HG02763 (cell line): Measurements from ENCODE around the gene PEX14.

ENCODE experiments used
- ATAC-seq: cut with Tn5 transposase; IDR thresholded peaks from one replicate; pipeline ENCODE4 v1.9.1; 2021; ENCODE audit warnings: mild to moderate bottlenecking, moderate library complexity; ENCODE audit not compliant: unreplicated experiment

Gene PEX14

DNA sequence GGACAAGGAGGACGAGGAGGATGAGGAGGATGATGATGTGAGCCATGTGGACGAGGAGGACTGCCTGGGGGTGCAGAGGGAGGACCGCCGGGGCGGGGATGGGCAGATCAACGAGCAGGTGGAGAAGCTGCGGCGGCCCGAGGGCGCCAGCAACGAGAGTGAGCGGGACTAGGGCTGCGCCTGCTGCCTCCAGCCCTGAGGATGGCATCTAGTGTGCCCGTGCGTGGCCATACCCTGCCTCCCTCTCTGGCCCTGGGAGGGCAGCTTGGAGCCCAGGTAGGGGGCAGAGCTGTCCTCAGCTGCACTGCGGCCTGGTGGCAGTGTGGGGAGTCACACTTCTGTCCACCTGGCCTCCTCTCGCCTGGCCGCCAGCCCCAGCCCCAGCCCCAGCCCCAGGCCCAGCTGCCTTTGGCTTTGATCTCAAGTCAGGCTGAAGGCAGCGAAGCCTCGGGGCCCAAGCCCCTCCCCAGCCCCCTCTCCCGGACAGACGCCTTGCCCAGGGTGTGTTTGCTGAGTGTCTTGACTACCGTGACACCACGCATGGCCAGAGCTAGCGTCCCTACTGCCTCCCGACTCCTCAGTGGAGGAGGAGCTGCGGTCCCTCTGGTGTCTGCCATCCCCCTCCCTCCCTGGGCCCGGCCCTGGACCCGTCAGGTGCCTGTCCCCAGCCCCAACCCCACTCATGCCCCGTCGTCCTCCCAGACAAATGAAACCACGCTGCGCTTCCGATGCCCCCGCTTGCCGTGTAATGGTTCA is 155.2 kb downstream of the PEX14 start:
- ATAC-seq, result no peak

DNA sequence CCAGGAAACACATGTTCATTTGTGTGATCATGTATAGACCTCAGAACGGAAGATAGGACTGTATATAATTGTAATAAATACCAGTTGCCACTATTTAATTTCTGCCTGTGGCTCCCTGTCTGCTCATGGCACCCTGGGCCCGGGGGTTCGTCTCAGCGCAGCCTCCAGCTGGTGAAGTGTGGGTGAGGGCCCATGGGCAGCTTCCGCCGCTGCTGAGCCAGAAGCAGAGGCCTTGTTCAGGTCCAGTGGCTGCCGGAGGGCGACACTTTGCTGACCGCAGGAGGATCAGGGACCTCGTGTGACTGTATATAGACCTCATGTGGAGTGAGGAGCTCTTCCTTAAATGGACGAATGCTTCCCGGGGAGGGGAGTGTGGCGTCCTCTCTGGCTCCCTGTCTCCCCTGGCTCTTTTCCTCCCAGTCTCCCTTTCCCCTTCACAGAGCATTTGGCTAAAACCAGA is 155.9 kb downstream of the PEX14 start:
- ATAC-seq, result no peak

DNA sequence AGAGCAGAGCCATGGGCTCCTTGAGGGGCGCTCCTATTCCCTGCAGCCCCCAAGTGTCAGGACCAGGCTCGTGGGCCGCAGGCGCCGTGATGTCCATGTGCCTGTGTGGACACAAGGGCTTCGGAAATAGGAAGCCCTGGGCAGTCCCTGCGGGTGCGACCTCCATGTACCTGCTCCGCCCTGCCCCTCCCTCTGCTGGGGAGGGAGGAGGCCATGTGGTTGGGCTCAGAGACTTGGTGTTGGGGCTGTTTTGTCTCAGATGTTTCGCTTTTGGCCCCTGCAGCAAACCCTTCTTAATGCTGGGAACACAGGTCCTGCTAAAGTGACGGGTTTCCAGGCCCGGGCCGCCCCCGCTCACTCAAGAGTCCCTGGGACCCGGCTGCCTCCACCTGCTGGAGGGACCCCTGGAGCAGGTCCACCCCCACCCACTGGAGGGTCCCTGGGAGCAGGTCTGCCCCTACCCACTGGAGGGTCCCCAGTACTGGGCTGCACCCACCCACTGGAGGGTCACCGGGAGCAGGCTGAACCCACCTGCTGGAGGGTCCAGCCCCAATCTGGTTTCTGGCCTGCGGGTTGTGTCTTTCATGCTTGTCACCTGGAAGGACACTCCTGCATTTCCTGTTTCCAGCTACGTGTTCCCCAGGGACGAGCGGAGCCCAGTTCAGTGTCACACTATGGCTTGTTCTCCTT is 156.5 kb downstream of the PEX14 start:
- no peak for ATAC-seq

DNA sequence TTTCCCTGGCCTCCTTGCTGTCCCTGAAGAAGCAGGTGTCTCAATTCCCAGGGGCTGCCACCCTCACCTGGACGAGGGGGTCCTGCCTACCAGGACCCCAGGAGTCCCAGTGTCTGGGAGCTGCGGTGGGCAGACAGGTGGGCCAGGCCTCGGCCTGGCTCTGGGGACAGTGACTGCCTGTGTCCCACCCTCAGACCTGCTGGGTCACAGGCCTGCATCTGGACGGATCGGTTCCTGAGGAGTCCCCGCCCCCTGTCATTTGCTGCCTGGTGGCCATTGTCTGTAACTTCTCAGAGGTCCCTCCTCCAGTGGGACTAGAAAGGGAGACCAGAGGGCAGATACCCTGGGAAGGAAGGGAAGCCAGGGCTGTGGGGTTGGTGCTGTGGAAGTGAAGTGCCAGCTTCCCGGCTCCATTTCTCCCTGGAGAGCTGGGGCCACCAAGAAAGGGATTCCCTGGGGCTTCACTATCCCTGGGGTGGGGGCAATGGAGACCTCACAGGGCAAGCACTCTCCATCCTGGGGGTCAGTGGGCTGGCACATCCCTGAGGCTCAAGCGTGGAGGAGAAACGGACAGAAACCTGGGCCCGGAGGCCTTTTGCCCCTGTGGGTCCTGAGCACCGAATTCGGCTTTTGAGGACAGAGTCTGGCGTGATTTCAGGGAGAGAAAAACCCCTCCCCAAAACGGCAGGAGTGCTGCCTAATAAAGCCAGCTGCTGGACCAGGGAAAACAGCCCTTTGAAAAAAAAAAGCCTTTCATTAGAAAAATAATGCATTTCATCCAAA is 157.3 kb downstream of the PEX14 start:
- no peak for ATAC-seq

DNA sequence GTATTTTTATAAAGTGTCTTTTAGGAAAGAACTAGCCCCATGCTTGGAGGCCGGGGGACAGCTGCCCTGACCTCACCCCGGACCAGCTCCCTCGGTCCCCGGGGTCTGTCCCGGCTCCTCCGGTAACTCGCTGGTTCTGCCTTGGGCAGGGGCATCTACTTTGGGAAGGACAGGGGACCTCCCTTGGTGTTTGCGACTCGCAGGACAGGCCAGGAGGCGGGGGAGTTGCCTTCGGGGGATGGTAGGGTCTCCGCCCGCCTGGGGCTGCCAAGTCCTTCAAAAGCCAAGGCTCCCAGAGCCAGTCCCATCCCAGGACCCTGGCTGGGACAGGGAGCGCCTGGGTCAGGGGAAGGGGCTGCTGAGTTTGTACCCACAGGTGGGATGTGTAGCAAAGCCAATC is 157.9 kb downstream of the PEX14 start:
- no peak for ATAC-seq

DNA sequence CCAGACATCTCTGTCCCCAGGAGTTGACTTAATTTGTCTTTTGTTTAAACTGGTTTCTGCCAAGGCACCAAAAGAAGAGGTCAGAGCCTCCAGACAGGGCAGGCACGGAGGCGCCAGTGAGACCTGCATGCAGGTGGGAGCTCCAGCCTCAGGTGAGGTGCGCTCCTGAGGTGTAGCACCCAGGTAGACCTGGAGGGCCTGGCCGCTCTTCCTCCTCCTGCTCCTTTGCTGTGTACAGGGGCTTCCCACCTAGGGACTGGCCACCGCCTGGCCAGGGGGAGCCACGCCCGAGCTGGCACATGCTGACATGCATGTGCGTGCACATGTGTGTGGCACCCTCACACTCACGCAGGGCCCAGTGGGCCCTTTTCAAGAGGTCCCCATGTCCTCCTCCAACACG is 158.7 kb downstream of the PEX14 start:
- ATAC-seq, result no peak

DNA sequence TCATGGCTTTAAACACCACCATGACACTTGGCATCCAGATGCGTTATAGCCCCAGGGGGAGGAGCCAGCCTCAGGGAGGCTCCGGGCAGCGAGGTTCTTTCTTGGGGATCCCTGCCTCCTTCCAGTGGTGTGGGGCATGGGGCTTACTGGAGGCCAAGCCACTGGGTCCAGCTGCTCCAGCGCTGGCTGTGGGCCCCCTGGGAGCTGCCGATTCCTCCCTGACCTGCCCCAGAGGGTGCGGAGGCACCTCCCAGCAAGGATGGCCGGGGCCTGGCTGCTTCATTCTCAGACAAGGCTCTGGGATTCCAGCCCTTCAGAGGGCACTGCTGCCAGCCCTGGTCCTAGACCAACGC is 159.3 kb downstream of the PEX14 start:
- ATAC-seq, result no peak

DNA sequence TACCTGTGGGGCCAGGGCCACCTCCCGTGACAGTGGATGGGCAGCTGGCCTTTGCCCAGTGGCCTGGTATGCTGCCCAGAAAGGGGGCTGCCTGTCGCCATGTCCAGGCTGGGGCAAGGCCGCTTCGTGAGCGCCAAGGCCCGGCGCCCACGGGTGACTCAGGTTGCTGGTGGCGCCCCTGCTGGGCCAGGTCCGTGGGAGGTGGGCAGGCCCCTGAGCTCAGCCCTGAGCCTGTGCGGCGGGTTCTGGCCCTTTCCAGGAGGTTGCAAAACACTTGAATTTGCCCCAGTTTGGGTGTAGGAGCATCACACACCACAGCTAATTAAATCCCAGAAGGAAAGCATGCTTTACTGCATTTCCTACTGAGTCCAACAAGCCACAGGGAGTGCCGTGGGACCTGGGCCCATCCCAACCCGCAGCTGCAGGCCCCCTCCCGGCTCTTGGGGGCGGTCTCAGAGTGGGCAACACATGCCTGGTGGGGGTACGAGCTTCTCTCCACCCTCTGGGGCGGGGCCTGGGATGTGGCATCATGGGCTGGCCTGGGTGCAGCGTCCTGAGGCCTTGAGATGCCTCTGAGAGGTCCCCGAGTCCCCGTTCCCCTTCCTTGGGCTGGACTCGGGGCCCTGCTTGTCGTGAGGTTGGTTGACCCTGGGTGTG is 159.8 kb downstream of the PEX14 start:
- no peak for ATAC-seq

DNA sequence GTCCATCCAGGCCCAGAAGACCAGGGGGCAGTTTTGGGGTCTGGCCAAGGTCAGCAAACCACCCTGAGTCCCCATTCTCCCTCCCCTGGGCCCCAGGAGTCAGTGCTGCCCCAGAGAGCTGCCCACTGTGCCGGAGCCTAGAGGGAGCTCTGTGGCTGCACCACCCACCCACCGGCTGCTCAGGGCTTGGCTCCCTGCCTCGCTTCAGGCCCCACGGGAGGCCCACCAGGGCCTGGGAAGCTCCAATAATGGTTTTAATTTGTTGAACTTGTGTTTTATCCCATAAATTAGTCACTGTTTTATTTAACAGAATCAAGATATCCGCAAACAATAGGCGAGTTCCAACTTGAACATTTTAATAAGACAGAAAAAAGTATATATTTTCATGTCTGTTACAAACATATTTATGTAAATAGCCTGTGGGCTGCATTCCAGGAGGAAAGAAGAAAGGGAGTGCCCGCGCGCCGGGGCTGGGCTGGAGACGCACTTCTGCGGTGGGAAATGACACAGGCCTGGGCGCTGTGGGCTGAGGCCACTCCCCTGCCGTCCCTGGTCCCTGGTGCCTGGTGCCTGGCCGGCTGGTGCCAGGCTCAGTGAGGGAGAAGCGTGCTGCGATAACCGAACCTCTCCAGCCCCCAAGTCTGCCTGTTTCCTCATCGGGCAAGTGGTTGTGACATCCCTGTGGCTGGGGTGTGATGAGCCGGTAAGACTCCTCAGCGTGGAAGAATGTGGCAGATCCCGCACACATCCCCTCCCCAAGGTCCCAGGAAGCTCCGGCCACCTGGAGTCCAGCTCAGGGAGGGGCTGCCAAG is 160.5 kb downstream of the PEX14 start:
- ATAC-seq, result no peak

DNA sequence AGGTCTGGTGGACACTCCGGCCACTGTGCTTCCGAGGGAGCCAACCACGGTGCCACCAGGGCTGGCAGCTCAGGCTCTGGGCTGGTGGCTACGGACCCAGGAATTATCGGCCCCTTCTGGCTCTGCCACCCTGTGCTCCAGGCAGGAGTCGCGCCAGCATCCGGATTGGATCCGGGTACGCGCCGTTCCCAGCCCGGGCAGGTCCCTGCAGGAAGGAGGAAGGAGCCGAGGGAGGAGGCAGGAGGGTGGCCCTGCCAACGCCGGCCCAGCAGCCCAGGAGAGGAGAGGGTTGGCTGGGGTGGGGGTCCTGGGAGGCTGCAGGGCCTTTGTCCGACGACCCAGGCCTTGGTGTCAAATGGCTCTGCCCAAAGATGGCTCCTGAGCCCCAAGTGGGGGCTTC is 161.2 kb downstream of the PEX14 start:
- ATAC-seq, result no peak

DNA sequence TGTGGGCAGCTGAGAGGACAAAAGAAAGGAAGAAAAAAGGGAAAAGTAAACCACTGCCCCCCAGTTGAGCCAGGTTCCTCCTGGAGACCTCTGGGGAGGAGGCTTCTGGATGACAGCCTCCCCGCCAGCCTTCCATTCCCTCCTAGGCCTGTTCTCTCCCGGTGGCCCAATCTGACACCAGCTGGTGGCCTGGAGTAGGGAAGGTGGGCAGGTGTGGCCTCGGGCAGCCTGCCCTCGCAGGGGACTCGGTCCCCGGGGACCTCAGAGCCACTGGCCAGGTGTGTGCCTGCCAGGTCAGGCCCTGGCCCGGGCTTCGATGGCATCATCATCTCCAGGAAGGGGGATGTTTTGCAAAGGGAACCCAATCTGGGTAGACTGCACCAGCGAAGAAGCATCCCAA is 162.7 kb downstream of the PEX14 start:
- ATAC-seq, result no peak

DNA sequence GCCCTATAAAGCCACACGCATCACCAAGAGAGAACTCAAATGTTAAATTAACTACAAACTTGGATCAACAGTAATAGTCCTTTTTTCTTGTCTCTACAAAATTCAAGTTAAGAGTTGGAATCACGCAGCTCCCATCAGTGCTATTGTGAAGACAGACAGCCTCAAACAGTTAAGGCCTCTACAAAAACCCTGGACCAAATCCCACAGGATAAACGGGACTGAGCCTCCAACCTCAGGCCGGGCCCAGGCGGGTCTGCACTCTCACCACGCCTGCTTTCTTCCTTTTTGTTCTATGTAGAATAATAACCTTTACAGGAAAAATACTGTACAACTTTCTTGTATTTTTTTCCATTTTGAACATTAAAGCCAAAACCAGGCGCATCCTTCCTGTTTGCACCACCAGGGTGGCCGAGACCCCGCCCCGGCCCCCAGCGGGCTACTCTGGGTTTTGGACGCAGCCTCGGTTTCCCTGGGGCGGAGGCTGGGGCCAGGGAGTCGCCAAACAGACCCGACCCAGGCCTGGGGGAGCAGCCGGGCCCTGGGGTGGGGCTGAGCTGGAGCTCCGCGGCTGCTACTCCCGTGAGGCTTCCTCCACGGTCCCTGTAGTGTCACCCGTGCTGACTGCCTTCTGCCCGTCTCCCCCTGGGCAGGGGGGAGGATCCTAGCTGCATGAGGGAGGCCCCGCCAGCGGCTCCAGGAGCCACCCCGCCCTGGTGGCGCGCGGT is 163.2 kb downstream of the PEX14 start:
- no peak for ATAC-seq

DNA sequence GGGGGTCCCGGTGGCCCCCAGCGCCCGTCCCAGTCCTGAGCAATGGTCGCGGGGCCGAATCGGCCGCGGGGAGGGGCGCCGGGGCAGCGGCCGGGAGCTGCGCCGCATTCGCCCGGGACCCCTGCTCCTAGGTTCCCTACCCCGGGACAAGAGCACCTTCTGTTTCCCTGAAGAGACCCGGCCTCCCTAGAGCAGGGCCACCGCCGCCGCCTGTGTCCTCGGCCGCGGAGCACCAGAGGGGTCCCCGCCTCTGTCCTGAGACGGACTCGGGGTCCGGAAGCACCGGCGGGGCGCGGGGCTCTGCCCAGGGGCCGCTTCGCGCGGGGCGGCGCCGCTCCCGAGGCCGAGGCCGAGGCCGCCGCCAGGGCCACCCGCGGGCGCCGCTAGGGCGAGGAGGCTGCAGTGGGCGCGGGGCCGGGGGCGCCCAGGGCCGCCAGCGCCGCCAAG is 163.8 kb downstream of the PEX14 start:
- no peak for ATAC-seq

DNA sequence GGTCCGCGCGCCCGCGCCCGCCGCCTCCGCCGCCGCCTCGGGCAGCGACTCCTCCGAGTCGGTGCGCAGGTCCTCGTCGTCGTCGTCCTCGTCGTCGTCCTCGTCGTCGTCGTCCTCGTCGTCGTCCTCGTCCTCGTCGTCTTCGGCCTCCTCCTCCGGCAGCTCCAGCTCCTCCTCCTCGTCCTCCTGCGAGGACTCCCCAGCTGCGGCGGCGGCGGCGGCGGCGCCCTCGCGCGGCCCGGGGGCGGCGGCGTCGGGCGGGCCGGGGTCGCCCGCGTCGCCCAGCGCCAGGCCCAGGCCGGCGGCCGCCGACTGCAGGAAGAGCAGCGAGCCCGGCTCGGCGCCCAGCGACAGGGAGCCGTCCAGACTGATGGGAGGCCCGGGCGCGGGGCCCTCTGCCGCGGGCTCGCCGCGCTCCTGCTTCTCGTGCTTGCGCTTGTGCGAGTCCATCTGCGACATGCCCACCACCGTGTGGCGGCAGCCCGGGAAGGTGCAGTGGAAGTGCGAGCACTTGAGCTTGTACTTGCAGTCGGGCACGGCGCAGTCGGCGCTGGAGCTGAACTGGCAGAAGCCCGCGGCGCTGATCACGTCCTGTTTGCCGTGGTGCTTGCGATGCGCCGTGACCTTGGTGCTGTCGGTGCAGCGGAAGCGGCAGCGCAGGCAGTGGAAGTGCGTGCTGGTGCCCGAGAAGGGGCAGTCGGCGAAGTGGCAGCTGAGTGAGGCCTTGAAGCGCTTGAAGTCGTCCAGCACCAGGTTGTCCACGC is 164.4 kb downstream of the PEX14 start:
- no peak for ATAC-seq

DNA sequence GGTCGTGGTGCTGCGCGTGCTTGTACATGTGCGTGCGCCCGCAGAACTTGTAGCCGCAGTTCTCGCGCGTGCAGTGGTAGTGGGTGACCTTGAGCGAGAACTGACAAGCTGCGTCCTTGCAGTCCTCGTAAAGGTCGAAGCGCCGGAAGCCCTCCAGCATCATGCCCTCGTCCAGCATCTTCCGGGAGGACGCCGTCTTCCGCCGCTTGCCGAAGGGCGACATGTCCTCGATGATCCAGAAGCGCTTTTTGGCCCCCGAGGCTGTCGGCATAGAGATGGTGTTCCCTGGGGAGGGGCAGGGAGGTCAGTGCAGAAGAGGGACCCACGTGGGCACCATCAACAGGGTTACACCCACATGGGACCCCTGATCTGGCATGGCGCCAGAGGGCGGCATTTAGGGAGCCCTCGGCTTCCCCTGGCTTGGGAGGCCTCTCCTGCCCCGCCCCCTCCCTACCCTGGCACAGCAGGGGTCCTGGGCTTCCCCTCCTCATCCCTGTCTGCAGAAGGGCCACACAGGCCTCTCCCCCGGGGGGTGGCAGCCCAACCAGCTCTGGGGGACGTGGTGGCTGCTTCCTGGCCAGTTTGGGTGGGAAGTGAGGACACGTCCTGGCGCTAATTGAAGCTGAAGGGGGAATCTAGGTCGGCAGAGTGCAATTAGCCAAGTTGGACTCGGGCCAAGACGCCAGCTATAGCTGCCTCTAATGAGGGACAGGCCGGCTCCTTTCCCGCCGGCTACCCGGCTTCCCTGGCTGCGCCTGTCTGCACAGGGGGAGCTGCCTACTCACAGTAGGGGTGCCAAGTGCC is 165.2 kb downstream of the PEX14 start:
- ATAC-seq, result no peak

DNA sequence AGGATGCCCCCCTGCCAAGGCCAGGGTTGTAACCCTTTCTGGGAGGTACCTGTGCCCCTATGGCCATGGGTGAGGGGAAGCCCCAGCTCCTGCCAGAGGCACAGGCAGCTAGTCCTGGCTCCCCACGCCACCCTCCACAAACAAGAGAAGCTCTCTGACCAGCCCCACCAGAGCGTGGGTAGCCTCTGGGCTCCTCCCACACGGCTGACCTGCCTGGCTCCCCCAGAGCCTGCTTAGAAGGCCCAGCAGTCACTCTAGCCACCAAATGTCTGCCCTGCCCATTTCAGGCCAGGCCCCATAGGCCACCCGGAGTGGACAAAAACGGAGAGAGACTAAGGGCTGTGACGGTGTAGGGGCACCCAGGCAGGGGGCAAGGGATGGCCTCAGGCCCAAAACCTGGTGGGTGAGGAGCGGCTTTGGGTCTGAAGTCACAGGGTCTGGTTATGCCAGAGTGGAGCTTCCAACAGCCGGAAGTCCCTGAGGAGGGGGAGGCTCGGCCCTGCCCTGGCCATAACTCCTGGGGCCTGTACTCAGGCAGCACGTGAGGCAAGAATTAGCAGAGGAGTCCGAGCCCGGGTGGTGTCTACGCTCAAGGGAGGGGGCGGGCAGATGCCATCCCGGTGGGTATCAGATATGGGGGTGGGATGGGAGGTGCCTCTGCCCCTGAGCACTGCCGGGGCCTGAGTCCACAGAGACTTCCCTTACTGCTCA is 166.2 kb downstream of the PEX14 start:
- no peak for ATAC-seq

DNA sequence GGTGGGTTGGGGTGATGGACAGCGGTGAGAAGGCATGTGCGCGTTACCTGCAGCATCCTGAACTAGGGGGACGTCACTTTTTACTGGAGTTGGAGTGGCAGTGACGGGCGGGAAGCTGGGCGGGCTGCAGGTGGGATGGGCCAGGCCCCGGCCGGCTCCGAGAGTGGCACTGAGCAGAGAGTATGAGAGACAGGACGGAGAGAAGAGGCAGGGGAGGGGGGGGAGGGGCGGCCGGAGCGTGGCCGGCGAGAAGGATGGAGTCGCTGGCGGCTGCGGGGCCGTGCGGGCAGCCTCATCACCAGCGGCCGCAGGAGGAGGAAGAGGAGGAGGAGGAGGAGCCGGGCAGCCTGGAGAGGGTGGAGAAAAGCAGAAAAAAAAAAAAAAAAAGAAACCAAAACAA is 167.2 kb downstream of the PEX14 start:
- ATAC-seq, result no peak
